GM23338 (cell line): ENCODE data around the gene HSCB. TPM values are rescaled to one million over a fixed set of nuclear protein-coding genes. Genes with fewer than 3 reads are reported as not detected.

Experiments used
- ATAC-seq: fragments of 200-7000 bp; cut with Tn5 transposase; 3 replicates; pipeline ENCODE4 v1.9.1; 2020
- DNase-seq: peaks from one replicate; pipeline ENCODE4 v3.0.0-alpha.2; 2015; ENCODE audit warnings: low spot score
- H2AFZ ChIP-seq: fragments of 200-600 bp; sonication (generic); 2 replicates; pipeline ENCODE4 v1.8.0; 2016; ENCODE audit warnings: antibody characterized with exemption, mild to moderate bottlenecking, moderate library complexity
- H3F3A ChIP-seq: fragments of 200-600 bp; sonication (generic); replicated peaks from 2 replicates; pipeline ENCODE4 v1.8.0; 2017; ENCODE audit warnings: antibody characterized with exemption, mixed run types, low read depth
- H3K27ac ChIP-seq: fragments of 200-600 bp; sonication (generic); 2 replicates; pipeline ENCODE4 v1.6.1; 2016; ENCODE audit warnings: low read depth
- H3K27me3 ChIP-seq: fragments of 200-600 bp; sonication (generic); 2 replicates; pipeline ENCODE4 v1.8.0; 2016; ENCODE audit warnings: mild to moderate bottlenecking, mixed run types, moderate library complexity; ENCODE audit not compliant: insufficient read depth
- H3K36me3 ChIP-seq: fragments of 200-600 bp; sonication (generic); 2 replicates; pipeline ENCODE4 v1.8.0; 2016; ENCODE audit warnings: mild to moderate bottlenecking; ENCODE audit not compliant: insufficient read depth
- H3K4me1 ChIP-seq: fragments of 200-600 bp; sonication (generic); 2 replicates; pipeline ENCODE4 v1.8.0; 2016; ENCODE audit warnings: mild to moderate bottlenecking, moderate library complexity; ENCODE audit not compliant: insufficient read depth
- H3K4me2 ChIP-seq: fragments of 200-600 bp; sonication (generic); 2 replicates; pipeline ENCODE4 v1.7.1; 2017; ENCODE audit warnings: mixed run types
- H3K4me3 ChIP-seq: fragments of 200-600 bp; sonication (generic); 2 replicates; pipeline ENCODE4 v1.6.1; 2016; ENCODE audit warnings: mixed run types
- H3K79me2 ChIP-seq: fragments of 200-600 bp; sonication (generic); replicated peaks from 2 replicates; pipeline ENCODE4 v1.8.0; 2017; ENCODE audit warnings: mild to moderate bottlenecking; ENCODE audit not compliant: insufficient read depth
- H3K9me2 ChIP-seq: fragments of 200-600 bp; sonication (generic); 2 replicates; pipeline ENCODE4 v1.8.0; 2017; ENCODE audit not compliant: insufficient read depth
- H4K20me1 ChIP-seq: fragments of 200-600 bp; sonication (generic); replicated peaks from 2 replicates; pipeline ENCODE4 v1.8.0; 2017; ENCODE audit warnings: mild to moderate bottlenecking; ENCODE audit not compliant: insufficient read depth
- H3K27ac Mint-ChIP-seq: 2 replicates; pipeline ENCODE4 v1.8.0; 2020; ENCODE audit warnings: inconsistent platforms, mild to moderate bottlenecking, moderate library complexity, mixed read lengths
- H3K27me3 Mint-ChIP-seq: 3 replicates; pipeline ENCODE4 v1.8.0; 2022; ENCODE audit warnings: low read depth, mild to moderate bottlenecking, moderate library complexity, mixed read lengths, inconsistent platforms; ENCODE audit not compliant: insufficient read depth, poor library complexity
- H3K36me3 Mint-ChIP-seq: 3 replicates; pipeline ENCODE4 v1.8.0; 2021; ENCODE audit warnings: low read depth, mild to moderate bottlenecking, inconsistent platforms, moderate library complexity, mixed read lengths
- H3K4me1 Mint-ChIP-seq: 3 replicates; pipeline ENCODE4 v1.8.0; 2020; ENCODE audit warnings: mild to moderate bottlenecking, inconsistent platforms, mixed read lengths
- H3K4me3 Mint-ChIP-seq: 3 replicates; pipeline ENCODE4 v1.8.0; 2021; ENCODE audit warnings: moderate library complexity, mild to moderate bottlenecking, inconsistent platforms, mixed read lengths
- H3K9me3 Mint-ChIP-seq: 3 replicates; pipeline ENCODE4 v1.8.0; 2020; ENCODE audit warnings: moderate library complexity, mild to moderate bottlenecking, inconsistent platforms, mixed read lengths
- CREB1 ChIP-seq: fragments of 250-450 bp; sonication (Bioruptor Pico); IDR thresholded peaks from 2 replicates; pipeline ENCODE4 v1.5.0; 2020; ENCODE audit warnings: low read depth, mild to moderate bottlenecking, moderate library complexity
- EZH2 ChIP-seq: fragments of 200-600 bp; sonication (generic); IDR thresholded peaks from one replicate; pipeline ENCODE4 v1.8.0; 2017; ENCODE audit warnings: antibody characterized with exemption, mild to moderate bottlenecking, low read depth; ENCODE audit not compliant: unreplicated experiment
- EZH2phosphoT487 ChIP-seq: fragments of 200-600 bp; sonication (generic); IDR thresholded peaks from one replicate; pipeline ENCODE4 v1.8.1; 2018; ENCODE audit warnings: antibody characterized with exemption; ENCODE audit not compliant: unreplicated experiment
- JUNB ChIP-seq: IDR thresholded peaks from one replicate; pipeline ENCODE4 v1.6.1; 2016; ENCODE audit warnings: antibody characterized with exemption; ENCODE audit not compliant: unreplicated experiment
- NANOG ChIP-seq: IDR thresholded peaks from 2 replicates; pipeline ENCODE4 v1.6.1; 2016; ENCODE audit warnings: antibody characterized with exemption, borderline replicate concordance
- POLR2AphosphoS5 ChIP-seq: IDR thresholded peaks from 2 replicates; pipeline ENCODE4 v1.6.1; 2016; ENCODE audit warnings: antibody characterized with exemption, low read depth
- STAT1 ChIP-seq: IDR thresholded peaks from one replicate; pipeline ENCODE4 v1.6.1; 2016; ENCODE audit warnings: antibody characterized with exemption; ENCODE audit not compliant: unreplicated experiment
- ZNF114 ChIP-seq: fragments of 250-450 bp; sonication (Bioruptor Pico); IDR thresholded peaks from 2 replicates; pipeline ENCODE4 v1.5.0; 2020; ENCODE audit warnings: mild to moderate bottlenecking, moderate library complexity
- ZNF331 ChIP-seq: fragments of 250-450 bp; sonication (Bioruptor Pico); IDR thresholded peaks from 2 replicates; pipeline ENCODE4 v1.5.0; 2020; ENCODE audit warnings: low read depth, mild to moderate bottlenecking, moderate library complexity
- ZNF462 ChIP-seq: fragments of 250-450 bp; sonication (Bioruptor Pico); IDR thresholded peaks from 2 replicates; pipeline ENCODE4 v1.5.0; 2020; ENCODE audit warnings: mild to moderate bottlenecking, moderate library complexity
- polyA plus RNA-seq: library from polyadenylated mRNA; unstranded; fragments of >200 nt; fragmentation: Nextera tagmentation; extraction: Ambion mirVana; gene quantifications from 2 replicates; pipeline ENCODE4 v1.2.1, GENCODE V29; 2016
- total RNA-seq: library from RNA; depleted of rRNA; stranded (reverse); fragments of >200 nt; shearing (Covaris generic); gene quantifications from 2 replicates; pipeline ENCODE4 v1.2.3, GENCODE V29; 2014
- TF ChIP-seq, protein P1 (sequence below): IDR thresholded peaks from one replicate; pipeline ENCODE4 v1.6.1; 2018; ENCODE audit warnings: antibody characterized with exemption; ENCODE audit not compliant: unreplicated experiment

The HSCB gene
- total and polyA plus RNA-seq, 2 experiments from 2014 or later = 18.6 to 30.9 TPM

DNA sequence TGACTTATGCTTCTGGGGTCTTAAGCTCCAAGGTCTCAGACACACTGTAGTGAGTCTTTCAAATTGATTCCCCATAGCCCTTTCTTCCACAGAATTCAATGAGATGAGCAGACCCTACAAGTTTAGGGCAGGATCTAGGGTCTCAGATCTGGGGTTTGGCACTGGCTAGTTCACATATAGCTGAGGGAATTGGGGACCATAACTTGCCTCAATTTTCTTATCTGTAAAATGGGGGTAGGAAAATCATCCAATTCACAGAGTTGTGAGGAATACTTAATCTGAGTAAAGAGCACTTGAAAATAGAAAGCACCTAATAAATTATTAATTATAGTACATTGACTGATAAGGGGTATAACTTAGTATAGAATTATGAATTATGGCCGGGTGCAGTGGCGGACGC is 24.8 kb downstream of the HSCB start:
- ATAC-seq (no peak), DNase-seq (no peak)
- H3F3A ChIP-seq = no peaks in the 10 kb centered on the region
- peaks cover 4% of the 10 kb centered on the region for H3K4me1 Mint-ChIP-seq
- no peak overlapping the region; the same call in 1 of the 2 replicates for H2AFZ ChIP-seq
- no peak overlapping the region for H3K4me3 Mint-ChIP-seq
- TF ChIP-seq STAT1 (no peak), POLR2AphosphoS5 (no peak)
- H3K79me2 ChIP-seq = no peaks in the 10 kb centered on the region
- H3K9me3 Mint-ChIP-seq = peaks cover 14% of the 10 kb centered on the region
- no peak overlapping the region for H3K4me3 ChIP-seq
- peaks cover 8% of the 10 kb centered on the region; the same call in 2 of the 3 replicates for H3K36me3 Mint-ChIP-seq
- H3K27me3 Mint-ChIP-seq = peaks cover 5% of the 10 kb centered on the region
- no peaks in the 10 kb centered on the region for H3K27me3 ChIP-seq
- peaks cover 6% of the 10 kb centered on the region; the same call in 1 of the 2 replicates for H3K4me1 ChIP-seq
- no peaks in the 10 kb centered on the region for H4K20me1 ChIP-seq
- H3K36me3 ChIP-seq = no peaks in the 10 kb centered on the region
- H3K27ac ChIP-seq = no peak overlapping the region
- H3K9me2 ChIP-seq = peaks cover 7% of the 10 kb centered on the region
- no peak overlapping the region for H3K4me2 ChIP-seq
- no peak overlapping the region for H3K27ac Mint-ChIP-seq

DNA sequence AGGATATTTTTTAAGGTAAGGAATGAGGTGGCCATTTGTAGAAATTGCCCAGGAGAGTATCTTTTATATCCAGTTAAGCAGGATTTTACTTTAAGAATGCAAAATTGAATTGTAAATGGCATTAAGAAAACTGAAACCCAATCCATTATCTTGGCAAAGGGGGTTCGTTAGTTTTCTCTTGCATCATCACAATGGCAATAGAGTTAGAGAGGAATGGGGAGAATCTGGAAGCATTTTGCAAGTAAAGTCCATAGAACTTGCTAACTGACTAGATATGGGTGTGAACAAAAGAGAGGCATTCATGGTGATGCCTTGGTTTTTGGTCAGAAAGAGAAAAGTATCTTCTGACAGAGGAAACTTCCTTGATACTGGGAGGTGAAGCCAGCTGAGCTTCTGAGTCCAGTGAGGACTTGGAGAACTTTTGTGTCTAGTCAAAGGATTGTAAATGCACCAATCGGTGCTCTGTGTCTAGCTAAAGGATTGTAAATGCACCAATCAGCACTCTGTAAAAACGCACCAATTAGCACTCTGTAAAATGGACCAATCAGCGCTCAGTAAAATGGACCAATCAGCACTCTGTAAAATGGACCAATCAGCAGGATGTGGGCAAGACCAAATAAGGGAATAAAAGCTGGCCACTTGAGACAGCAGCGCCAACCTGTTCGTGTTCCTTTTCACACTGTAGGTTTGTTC is 27.0 kb downstream of the HSCB start:
- H3K27ac Mint-ChIP-seq = no peak overlapping the region
- no peak overlapping the region for H2AFZ ChIP-seq
- no peak overlapping the region for H3K4me3 Mint-ChIP-seq
- peaks cover 7% of the 10 kb centered on the region for H3K4me1 Mint-ChIP-seq
- H3K9me3 Mint-ChIP-seq = peaks cover 8% of the 10 kb centered on the region; the same call in 2 of the 3 replicates
- no peaks in the 10 kb centered on the region for H3K9me2 ChIP-seq
- no peaks in the 10 kb centered on the region for H4K20me1 ChIP-seq
- H3K27me3 Mint-ChIP-seq = peaks cover 2% of the 10 kb centered on the region
- H3K27me3 ChIP-seq = no peaks in the 10 kb centered on the region
- TF ChIP-seq STAT1 = no peak
- no peak for TF ChIP-seq JUNB
- no peak for TF ChIP-seq POLR2AphosphoS5
- no peak for TF ChIP-seq CREB1
- TF ChIP-seq, protein P1, sequence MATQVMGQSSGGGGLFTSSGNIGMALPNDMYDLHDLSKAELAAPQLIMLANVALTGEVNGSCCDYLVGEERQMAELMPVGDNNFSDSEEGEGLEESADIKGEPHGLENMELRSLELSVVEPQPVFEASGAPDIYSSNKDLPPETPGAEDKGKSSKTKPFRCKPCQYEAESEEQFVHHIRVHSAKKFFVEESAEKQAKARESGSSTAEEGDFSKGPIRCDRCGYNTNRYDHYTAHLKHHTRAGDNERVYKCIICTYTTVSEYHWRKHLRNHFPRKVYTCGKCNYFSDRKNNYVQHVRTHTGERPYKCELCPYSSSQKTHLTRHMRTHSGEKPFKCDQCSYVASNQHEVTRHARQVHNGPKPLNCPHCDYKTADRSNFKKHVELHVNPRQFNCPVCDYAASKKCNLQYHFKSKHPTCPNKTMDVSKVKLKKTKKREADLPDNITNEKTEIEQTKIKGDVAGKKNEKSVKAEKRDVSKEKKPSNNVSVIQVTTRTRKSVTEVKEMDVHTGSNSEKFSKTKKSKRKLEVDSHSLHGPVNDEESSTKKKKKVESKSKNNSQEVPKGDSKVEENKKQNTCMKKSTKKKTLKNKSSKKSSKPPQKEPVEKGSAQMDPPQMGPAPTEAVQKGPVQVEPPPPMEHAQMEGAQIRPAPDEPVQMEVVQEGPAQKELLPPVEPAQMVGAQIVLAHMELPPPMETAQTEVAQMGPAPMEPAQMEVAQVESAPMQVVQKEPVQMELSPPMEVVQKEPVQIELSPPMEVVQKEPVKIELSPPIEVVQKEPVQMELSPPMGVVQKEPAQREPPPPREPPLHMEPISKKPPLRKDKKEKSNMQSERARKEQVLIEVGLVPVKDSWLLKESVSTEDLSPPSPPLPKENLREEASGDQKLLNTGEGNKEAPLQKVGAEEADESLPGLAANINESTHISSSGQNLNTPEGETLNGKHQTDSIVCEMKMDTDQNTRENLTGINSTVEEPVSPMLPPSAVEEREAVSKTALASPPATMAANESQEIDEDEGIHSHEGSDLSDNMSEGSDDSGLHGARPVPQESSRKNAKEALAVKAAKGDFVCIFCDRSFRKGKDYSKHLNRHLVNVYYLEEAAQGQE = no peak
- TF ChIP-seq ZNF462 = no peak
- no peak for TF ChIP-seq EZH2phosphoT487
- TF ChIP-seq ZNF114 = no peak
- TF ChIP-seq NANOG = no peak
- no peak for TF ChIP-seq ZNF331 (CRISPR knock-in tag)
- TF ChIP-seq EZH2 = no peak
- peaks cover 8% of the 10 kb centered on the region for H3K79me2 ChIP-seq
- ATAC-seq (no peak), DNase-seq (no peak)
- no peak overlapping the region for H3K4me3 ChIP-seq
- H3K4me2 ChIP-seq = no peak overlapping the region
- no peak overlapping the region for H3K27ac ChIP-seq
- H3K4me1 ChIP-seq = peaks cover 4% of the 10 kb centered on the region; the same call in 1 of the 2 replicates
- H3K36me3 Mint-ChIP-seq = peaks cover 10% of the 10 kb centered on the region
- no peaks in the 10 kb centered on the region for H3K36me3 ChIP-seq
- no peaks in the 10 kb centered on the region for H3F3A ChIP-seq
